Uterus (tissue), 2 donors: ENCODE data around the gene INSYN2B.

ENCODE experiments used
- CTCF ChIP-seq, 4 experiments: fragments of 200-600 bp in 2 of 4; fragments of 450-650 bp in 2 of 4; sonication (generic) in 2 of 4; IDR thresholded peaks; one replicate each; pipeline ENCODE4 v1.5.1; 2016 to 2019; ENCODE audit warnings: antibody characterized with exemption in 4 of 4, mild to moderate bottlenecking in 2 of 4, moderate library complexity in 1 of 4
- POLR2A ChIP-seq, 2 donors: fragments of 450-650 bp; IDR thresholded peaks; one replicate each; pipeline ENCODE4 v1.6.1; 2016; ENCODE audit warnings: antibody characterized with exemption in 2 of 2, mild to moderate bottlenecking in 1 of 2, moderate library complexity in 1 of 2

GRCh38 chr5:169943026-169943425 lies 37.3 kb downstream of the INSYN2B start:
- no peak for TF ChIP-seq CTCF (IDR thresholded peaks at IDR 0.05)
- TF ChIP-seq POLR2A (IDR thresholded peaks at IDR 0.05), result no peak
